T-helper 17 cell (primary cell): ENCODE measurements around the gene PIH1D2. TPM values are rescaled to one million over a fixed set of nuclear protein-coding genes. Genes with fewer than 3 reads are reported as not detected.
A peak's percentile ranks its signal among the peaks of the same experiment; 100 is the strongest.
"Not testable (repeated sequence)": the region's sequence is repeated elsewhere in the genome, so short reads cannot be mapped to it uniquely, and the experiment has no call there.

Experiments
- ATAC-seq: fragments of 150-1000 bp; cut with Tn5 transposase; 2 replicates; pipeline ENCODE4 v1.10.0; 2021; ENCODE audit warnings: mild to moderate bottlenecking, moderate library complexity
- DNase-seq, 3 donors: peaks; one replicate each; pipeline versions ENCODE4 v3.0.0 to v3.0.0-alpha.2; 2020 to 2021
- H3K9me3 ChIP-seq: one replicate; pipeline ENCODE4 v1.7.0; 2013; ENCODE audit warnings: low read length, mild to moderate bottlenecking; ENCODE audit not compliant: control insufficient read depth, poor library complexity, severe bottlenecking
- H3K27ac Mint-ChIP-seq: one replicate; pipeline ENCODE4 v1.8.0; 2022; ENCODE audit warnings: mild to moderate bottlenecking, moderate library complexity, mixed read lengths
- H3K27me3 Mint-ChIP-seq: one replicate; pipeline ENCODE4 v1.8.0; 2022; ENCODE audit warnings: mixed read lengths
- H3K36me3 Mint-ChIP-seq: one replicate; pipeline ENCODE4 v1.8.0; 2022; ENCODE audit warnings: low read depth, mixed read lengths
- H3K4me1 Mint-ChIP-seq: one replicate; pipeline ENCODE4 v1.8.0; 2022; ENCODE audit warnings: mild to moderate bottlenecking, mixed read lengths
- H3K4me3 Mint-ChIP-seq: one replicate; pipeline ENCODE4 v1.8.0; 2022; ENCODE audit warnings: mild to moderate bottlenecking, moderate library complexity, mixed read lengths
- total RNA-seq, 4 donors: library from RNA in 2 of 4; stranded (reverse) in 2 of 4; gene quantifications; one replicate each; pipeline ENCODE4 v1.2.3 and lab custom pipeline; 2022 to 2026

The PIH1D2 gene
- total RNA-seq, 2 donors from 2014 or later = 0.23 TPM; not detected in 1

- not testable (repeated sequence) for H3K4me3 Mint-ChIP-seq, H3K27ac Mint-ChIP-seq, H3K27me3 Mint-ChIP-seq, ATAC-seq, DNase-seq, H3K9me3 ChIP-seq
- H3K4me1 Mint-ChIP-seq = peaks cover 17% of the 10 kb centered on the region
- peaks cover 15% of the 10 kb centered on the region for H3K36me3 Mint-ChIP-seq
Measured at GRCh38 chr11:112095302-112095701, 21.5 kb upstream of the PIH1D2 start.

- no peak for DNase-seq
- peak overlapping the region; percentile 92 for H3K27ac Mint-ChIP-seq
- no peaks in the 10 kb centered on the region for H3K27me3 Mint-ChIP-seq
- ATAC-seq = no peak
- no peaks in the 10 kb centered on the region for H3K9me3 ChIP-seq
- H3K4me1 Mint-ChIP-seq = peaks cover 50% of the 10 kb centered on the region
- H3K36me3 Mint-ChIP-seq = peaks cover 17% of the 10 kb centered on the region
- peak overlapping the region; percentile 91 for H3K4me3 Mint-ChIP-seq
Measured at GRCh38 chr11:112087212-112087611, 13.4 kb upstream of the PIH1D2 start.

- Mint-ChIP-seq H3K36me3 (peaks cover 17% of the 10 kb centered on the region), H3K4me3 (peak within 1 kb of the TSS; percentile 91), H3K27me3 (no peaks in the 10 kb centered on the region), H3K4me1 (peaks cover 52% of the 10 kb centered on the region), H3K27ac (peak within 1 kb of the TSS; percentile 92)
- ATAC-seq = peak; percentile 91
- no peaks in the 10 kb centered on the region for H3K9me3 ChIP-seq
- DNase-seq = peak; percentile 92 to 95 (median 94)
Measured at GRCh38 chr11:112086422-112087191, 12.8 kb upstream of the PIH1D2 start, which contains the start of the genes SDHD and TIMM8B. Gene SDHD (plus strand): TSS chr11:112086873. CDS start chr11:112086908, 35 bp downstream. Gene TIMM8B (minus strand): TSS chr11:112086756. CDS start chr11:112086723, 33 bp downstream.

- H3K27me3 Mint-ChIP-seq = no peaks in the 10 kb centered on the region
- peaks cover 15% of the 10 kb centered on the region for H3K36me3 Mint-ChIP-seq
- ATAC-seq = peak; percentile 45
Measured at GRCh38 chr11:112085822-112086421, 12.1 kb upstream of the PIH1D2 start.

GRCh38 chr11:112082729-112083128 lies 8.9 kb upstream of the PIH1D2 start:
- Mint-ChIP-seq H3K27me3 (no peaks in the 10 kb centered on the region), H3K36me3 (peaks cover 7% of the 10 kb centered on the region), H3K27ac (peak overlapping the region; percentile 32), H3K4me1 (peaks cover 33% of the 10 kb centered on the region), H3K4me3 (no peak overlapping the region)
- ATAC-seq (no peak), DNase-seq (no peak)
- H3K9me3 ChIP-seq = no peaks in the 10 kb centered on the region

More at GRCh38 chr11:112085822-112086421, 12.1 kb upstream of the PIH1D2 start:
- H3K9me3 ChIP-seq = no peaks in the 10 kb centered on the region
- Mint-ChIP-seq H3K27ac (peak overlapping the region; percentile 92), H3K4me1 (peaks cover 49% of the 10 kb centered on the region), H3K4me3 (peak overlapping the region; percentile 91)
- no peak for DNase-seq

GRCh38 chr11:112062923-112063322 lies 10.9 kb downstream of the PIH1D2 start:
- ATAC-seq (no peak), DNase-seq (no peak)
- peaks cover 2% of the 10 kb centered on the region for H3K36me3 Mint-ChIP-seq
- H3K4me1 Mint-ChIP-seq = no peaks in the 10 kb centered on the region
- H3K4me3 Mint-ChIP-seq = no peak overlapping the region
- no peaks in the 10 kb centered on the region for H3K9me3 ChIP-seq
- no peak overlapping the region for H3K27ac Mint-ChIP-seq
- H3K27me3 Mint-ChIP-seq = no peaks in the 10 kb centered on the region

- no peaks in the 10 kb centered on the region for H3K9me3 ChIP-seq
- Mint-ChIP-seq H3K36me3 (peaks cover 2% of the 10 kb centered on the region), H3K4me1 (peaks cover 6% of the 10 kb centered on the region), H3K27ac (no peak overlapping the region), H3K27me3 (no peaks in the 10 kb centered on the region), H3K4me3 (no peak overlapping the region)
- no peak for DNase-seq
- no peak for ATAC-seq
Measured at GRCh38 chr11:112058103-112058502, 15.7 kb downstream of the PIH1D2 start.

GRCh38 chr11:112057170-112057569 lies 16.6 kb downstream of the PIH1D2 start:
- H3K4me1 Mint-ChIP-seq = peaks cover 6% of the 10 kb centered on the region
- H3K4me3 Mint-ChIP-seq = no peak overlapping the region
- no peak for DNase-seq
- H3K27ac Mint-ChIP-seq = no peak overlapping the region
- H3K36me3 Mint-ChIP-seq = peaks cover 2% of the 10 kb centered on the region
- no peaks in the 10 kb centered on the region for H3K27me3 Mint-ChIP-seq
- ATAC-seq = no peak
- no peaks in the 10 kb centered on the region for H3K9me3 ChIP-seq

- DNase-seq = no peak
- ATAC-seq = no peak
- Mint-ChIP-seq H3K4me3 (no peak overlapping the region), H3K27me3 (no peaks in the 10 kb centered on the region), H3K27ac (no peak overlapping the region), H3K4me1 (peaks cover 10% of the 10 kb centered on the region), H3K36me3 (peaks cover 9% of the 10 kb centered on the region)
- no peaks in the 10 kb centered on the region for H3K9me3 ChIP-seq
Measured at GRCh38 chr11:112051768-112052167, 22.0 kb downstream of the PIH1D2 start.

GRCh38 chr11:112050721-112051120 lies 23.1 kb downstream of the PIH1D2 start:
- DNase-seq (no peak), ATAC-seq (no peak)
- no peaks in the 10 kb centered on the region for H3K9me3 ChIP-seq
- Mint-ChIP-seq H3K4me3 (no peak overlapping the region), H3K27ac (no peak overlapping the region), H3K36me3 (peaks cover 16% of the 10 kb centered on the region), H3K4me1 (peaks cover 10% of the 10 kb centered on the region), H3K27me3 (no peaks in the 10 kb centered on the region)

- H3K4me3 Mint-ChIP-seq = no peak overlapping the region
- no peaks in the 10 kb centered on the region for H3K9me3 ChIP-seq
- ATAC-seq = no peak
- no peak for DNase-seq
- peaks cover 16% of the 10 kb centered on the region for H3K36me3 Mint-ChIP-seq
- no peak overlapping the region for H3K27ac Mint-ChIP-seq
- no peaks in the 10 kb centered on the region for H3K27me3 Mint-ChIP-seq
- peaks cover 10% of the 10 kb centered on the region for H3K4me1 Mint-ChIP-seq
Measured at GRCh38 chr11:112049777-112050176, 24.0 kb downstream of the PIH1D2 start.

GRCh38 chr11:112048256-112048655 lies 25.6 kb downstream of the PIH1D2 start:
- not testable (repeated sequence) for H3K9me3 ChIP-seq, ATAC-seq, H3K27me3 Mint-ChIP-seq, H3K4me3 Mint-ChIP-seq, H3K4me1 Mint-ChIP-seq, DNase-seq
- H3K27ac Mint-ChIP-seq = peak overlapping the region; percentile 29
- peaks cover 16% of the 10 kb centered on the region for H3K36me3 Mint-ChIP-seq

- H3K4me1 Mint-ChIP-seq, H3K9me3 ChIP-seq, H3K4me3 Mint-ChIP-seq, ATAC-seq, H3K27ac Mint-ChIP-seq, DNase-seq, H3K27me3 Mint-ChIP-seq: not testable (repeated sequence)
- H3K36me3 Mint-ChIP-seq = peaks cover 16% of the 10 kb centered on the region
Measured at GRCh38 chr11:112046647-112047046, 27.2 kb downstream of the PIH1D2 start.
